Activated CD8-positive, alpha-beta T cell treated with anti-CD3 and anti-CD28 coated beads, Interleukin-2, amount 10 ng/mL, durations not matched to agents 7 days and 5 days (primary cell): Measurements from ENCODE around the gene GAS7. TPM values are rescaled to one million over a fixed set of nuclear protein-coding genes. Genes with fewer than 3 reads are reported as not detected.
"Not testable (repeated sequence)": the region's sequence is repeated elsewhere in the genome, so short reads cannot be mapped to it uniquely, and the experiment has no call there.

Source experiments
- ATAC-seq: fragments of 150-1000 bp; cut with Tn5 transposase; one replicate; pipeline ENCODE4 v1.10.0; 2021; ENCODE audit warnings: moderate library complexity
- CTCF ChIA-PET: fragments of 350-600 bp; sonication (Branson Sonifier 250); formaldehyde crosslinking; loops from one replicate; lab custom pipeline; 2021; ENCODE audit warnings: antibody characterized with exemption; lab: Charles Lee
- POLR2A ChIA-PET: fragments of 350-600 bp; sonication (Branson Sonifier 250); formaldehyde crosslinking; loops from one replicate; lab custom pipeline; 2021; ENCODE audit warnings: antibody characterized with exemption; lab: Charles Lee
- DNase-seq: peaks from one replicate; pipeline ENCODE4 v3.0.0-alpha.2; 2020
- H3K27ac Mint-ChIP-seq: one replicate; pipeline ENCODE4 v1.8.0; 2021; ENCODE audit warnings: mild to moderate bottlenecking, mixed read lengths
- H3K27me3 Mint-ChIP-seq: one replicate; pipeline ENCODE4 v1.8.0; 2021; ENCODE audit warnings: low read depth, mixed read lengths
- H3K36me3 Mint-ChIP-seq: one replicate; pipeline ENCODE4 v1.8.0; 2021; ENCODE audit warnings: low read depth, mixed read lengths
- H3K4me1 Mint-ChIP-seq: one replicate; pipeline ENCODE4 v1.8.0; 2021; ENCODE audit warnings: low read depth, mixed read lengths
- H3K4me3 Mint-ChIP-seq: one replicate; pipeline ENCODE4 v1.8.0; 2021; ENCODE audit warnings: mild to moderate bottlenecking, mixed read lengths
- H3K9me3 Mint-ChIP-seq: one replicate; pipeline ENCODE4 v1.8.0; 2022; ENCODE audit warnings: mixed read lengths; ENCODE audit not compliant: insufficient read depth
- total RNA-seq, 2 experiments: library from RNA; stranded (reverse); gene quantifications; one replicate each; pipeline ENCODE4 v1.2.3, GENCODE V29; 2021

GAS7 gene
- total RNA-seq, 2 experiments from 2014 or later, result 0.61 to 1.6 TPM

- CTCF ChIA-PET, DNase-seq, H3K9me3 Mint-ChIP-seq, H3K4me1 Mint-ChIP-seq, H3K27me3 Mint-ChIP-seq, H3K4me3 Mint-ChIP-seq, ATAC-seq, H3K27ac Mint-ChIP-seq, POLR2A ChIA-PET, H3K36me3 Mint-ChIP-seq: not testable (repeated sequence)
Observed at GRCh38 chr17:10095295-10095694, 103.1 kb downstream of the GAS7 start.

GRCh38 chr17:10094797-10095196 is 103.6 kb downstream of the GAS7 start:
- Mint-ChIP-seq H3K4me1 (no peaks in the 10 kb centered on the region), H3K27me3 (peaks cover 9% of the 10 kb centered on the region), H3K36me3 (no peaks in the 10 kb centered on the region), H3K4me3 (no peak overlapping the region), H3K9me3 (no peaks in the 10 kb centered on the region), H3K27ac (no peak overlapping the region)
- ChIA-PET POLR2A (no interaction called here), CTCF (no interaction called here)
- DNase-seq (no peak), ATAC-seq (no peak)

- POLR2A ChIA-PET, result no interaction called here
- no peaks in the 10 kb centered on the region for H3K36me3 Mint-ChIP-seq
- no peaks in the 10 kb centered on the region for H3K9me3 Mint-ChIP-seq
- no peaks in the 10 kb centered on the region for H3K4me1 Mint-ChIP-seq
- CTCF ChIA-PET, result no interaction called here
- DNase-seq (no peak), ATAC-seq (no peak)
- H3K4me3 Mint-ChIP-seq, result no peak overlapping the region
- peaks cover 10% of the 10 kb centered on the region for H3K27me3 Mint-ChIP-seq
- H3K27ac Mint-ChIP-seq, result no peak overlapping the region
Observed at GRCh38 chr17:10092595-10092994, 105.8 kb downstream of the GAS7 start.

- DNase-seq, result no peak
- Mint-ChIP-seq H3K4me1 (no peaks in the 10 kb centered on the region), H3K36me3 (no peaks in the 10 kb centered on the region), H3K9me3 (no peaks in the 10 kb centered on the region), H3K27me3 (peaks cover 10% of the 10 kb centered on the region), H3K4me3 (no peak overlapping the region), H3K27ac (no peak overlapping the region)
- no peak for ATAC-seq
- ChIA-PET POLR2A (no interaction called here), CTCF (no interaction called here)
Observed at GRCh38 chr17:10091046-10091445, 107.4 kb downstream of the GAS7 start.

GRCh38 chr17:10089196-10089804 is 109.1 kb downstream of the GAS7 start:
- Mint-ChIP-seq H3K27me3 (peaks cover 10% of the 10 kb centered on the region), H3K4me1 (no peaks in the 10 kb centered on the region), H3K27ac (no peak overlapping the region), H3K4me3 (no peak overlapping the region), H3K36me3 (no peaks in the 10 kb centered on the region), H3K9me3 (no peaks in the 10 kb centered on the region)
- ATAC-seq (no peak), DNase-seq (no peak)
- POLR2A ChIA-PET, result no interaction called here
- CTCF ChIA-PET, result no interaction called here

- H3K27ac Mint-ChIP-seq, result no peak overlapping the region
- peaks cover 10% of the 10 kb centered on the region for H3K27me3 Mint-ChIP-seq
- H3K4me3 Mint-ChIP-seq, result no peak overlapping the region
- ChIA-PET CTCF (no interaction called here), POLR2A (no interaction called here)
- no peaks in the 10 kb centered on the region for H3K4me1 Mint-ChIP-seq
- DNase-seq (no peak), ATAC-seq (no peak)
- no peaks in the 10 kb centered on the region for H3K36me3 Mint-ChIP-seq
- no peaks in the 10 kb centered on the region for H3K9me3 Mint-ChIP-seq
Observed at GRCh38 chr17:10088444-10088843, 110.0 kb downstream of the GAS7 start.

GRCh38 chr17:10087355-10087754 is 111.1 kb downstream of the GAS7 start:
- peaks cover 10% of the 10 kb centered on the region for H3K27me3 Mint-ChIP-seq
- ChIA-PET CTCF (no interaction called here), POLR2A (no interaction called here)
- no peak overlapping the region for H3K27ac Mint-ChIP-seq
- H3K4me1 Mint-ChIP-seq, result no peaks in the 10 kb centered on the region
- DNase-seq, result no peak
- no peak for ATAC-seq
- no peaks in the 10 kb centered on the region for H3K9me3 Mint-ChIP-seq
- H3K36me3 Mint-ChIP-seq, result no peaks in the 10 kb centered on the region
- no peak overlapping the region for H3K4me3 Mint-ChIP-seq

GRCh38 chr17:10083864-10084263 is 114.5 kb downstream of the GAS7 start:
- DNase-seq, result no peak
- no peaks in the 10 kb centered on the region for H3K36me3 Mint-ChIP-seq
- peaks cover 4% of the 10 kb centered on the region for H3K4me1 Mint-ChIP-seq
- H3K4me3 Mint-ChIP-seq, result no peak overlapping the region
- H3K9me3 Mint-ChIP-seq, result peaks cover 4% of the 10 kb centered on the region
- ATAC-seq, result no peak
- ChIA-PET POLR2A (no interaction called here), CTCF (no interaction called here)
- no peak overlapping the region for H3K27ac Mint-ChIP-seq
- H3K27me3 Mint-ChIP-seq, result no peaks in the 10 kb centered on the region

- Mint-ChIP-seq H3K4me1 (peaks cover 4% of the 10 kb centered on the region), H3K27ac (no peak overlapping the region)
- DNase-seq, result no peak
Observed at GRCh38 chr17:10082795-10083194, 115.6 kb downstream of the GAS7 start.

GRCh38 chr17:10081571-10082169 is 116.7 kb downstream of the GAS7 start:
- DNase-seq (no peak), ATAC-seq (no peak)
- Mint-ChIP-seq H3K9me3 (peaks cover 4% of the 10 kb centered on the region), H3K27me3 (peaks cover 2% of the 10 kb centered on the region), H3K4me3 (no peak overlapping the region), H3K36me3 (no peaks in the 10 kb centered on the region), H3K27ac (no peak overlapping the region), H3K4me1 (peaks cover 4% of the 10 kb centered on the region)
- CTCF ChIA-PET, result no interaction called here
- POLR2A ChIA-PET, result no interaction called here

More at GRCh38 chr17:10082795-10083194, 115.6 kb downstream of the GAS7 start:
- H3K27me3 Mint-ChIP-seq, result peaks cover under 1% of the 10 kb centered on the region
- ATAC-seq, result no peak
- ChIA-PET CTCF (no interaction called here), POLR2A (no interaction called here)
- no peaks in the 10 kb centered on the region for H3K36me3 Mint-ChIP-seq
- no peak overlapping the region for H3K4me3 Mint-ChIP-seq
- peaks cover 4% of the 10 kb centered on the region for H3K9me3 Mint-ChIP-seq

GRCh38 chr17:10077561-10078299 is 120.7 kb downstream of the GAS7 start:
- ChIA-PET CTCF (no interaction called here), POLR2A (interaction anchor here (0.6 kb wide), 1 partner anchor 432 kb away, joined by 4 read pairs; no protein-coding TSS in a partner anchor)
- no peak overlapping the region for H3K27ac Mint-ChIP-seq
- no peak for DNase-seq
- no peak overlapping the region for H3K4me3 Mint-ChIP-seq
- H3K4me1 Mint-ChIP-seq, result peaks cover 4% of the 10 kb centered on the region
- peaks cover 6% of the 10 kb centered on the region for H3K27me3 Mint-ChIP-seq
- peaks cover 4% of the 10 kb centered on the region for H3K9me3 Mint-ChIP-seq
- no peaks in the 10 kb centered on the region for H3K36me3 Mint-ChIP-seq
- no peak for ATAC-seq

- ATAC-seq (no peak), DNase-seq (no peak)
- H3K36me3 Mint-ChIP-seq, result no peaks in the 10 kb centered on the region
- POLR2A ChIA-PET, result no interaction called here
- no peaks in the 10 kb centered on the region for H3K4me1 Mint-ChIP-seq
- CTCF ChIA-PET, result no interaction called here
- H3K9me3 Mint-ChIP-seq, result peaks cover 4% of the 10 kb centered on the region
- H3K27me3 Mint-ChIP-seq, result peaks cover 6% of the 10 kb centered on the region
- H3K4me3 Mint-ChIP-seq, result no peak overlapping the region
- no peak overlapping the region for H3K27ac Mint-ChIP-seq
Observed at GRCh38 chr17:10075919-10076318, 122.5 kb downstream of the GAS7 start.
